SK-N-SH (cell line): ENCODE measurements around the gene HSPB1. TPM values are rescaled to one million over a fixed set of nuclear protein-coding genes. Genes with fewer than 3 reads are reported as not detected.
A peak's percentile ranks its signal among the peaks of the same experiment; 100 is the strongest.

ENCODE experiments used
- CTCF ChIA-PET: fragments of 300-600, 350-600 bp; formaldehyde crosslinking; extraction: SDS; loops from one replicate; lab custom pipeline; 2021; lab: Yijun Ruan, JAX
- POLR2A ChIA-PET: fragments of 350-600 bp; sonication (Branson Sonifier 250); formaldehyde crosslinking; extraction: SDS; loops from one replicate; lab custom pipeline; 2020; ENCODE audit warnings: antibody characterized with exemption, inconsistent platforms; lab: Yijun Ruan, JAX
- DNase-seq: peaks from one replicate; pipeline ENCODE4 v3.0.0; 2012
- H2AFZ ChIP-seq: fragments of 200-600 bp; sonication (generic); 2 replicates; pipeline ENCODE4 v1.8.1; 2016; ENCODE audit warnings: antibody characterized with exemption, mild to moderate bottlenecking, low read depth
- H3F3A ChIP-seq: fragments of 200-600 bp; sonication (generic); replicated peaks from 2 replicates; pipeline ENCODE3; 2016; ENCODE audit warnings: antibody characterized with exemption, mild to moderate bottlenecking; ENCODE audit not compliant: insufficient read depth
- H3K27ac ChIP-seq, 2 experiments: fragments of 200-500 bp in 1 of 2; fragments of 200-600 bp in 1 of 2; sonication (Bioruptor generic) in 1 of 2; sonication (generic), shearing (Covaris generic) in 1 of 2; 2 replicates each; pipeline versions ENCODE4 v1.5.1 to v1.6.1; 2014 to 2016; ENCODE audit warnings: low read depth in 2 of 2, inconsistent platforms in 1 of 2, low read length in 1 of 2, mild to moderate bottlenecking in 1 of 2, mixed read lengths in 1 of 2
- H3K27me3 ChIP-seq: fragments of 200-600 bp; sonication (generic), shearing (Covaris generic); 2 replicates; pipeline ENCODE4 v1.6.1; 2016; ENCODE audit warnings: mixed run types; ENCODE audit not compliant: insufficient read depth
- H3K36me3 ChIP-seq, 2 experiments: fragments of 200-500 bp in 1 of 2; fragments of 200-600 bp in 1 of 2; sonication (Bioruptor generic) in 1 of 2; sonication (generic) in 1 of 2; replicated peaks in 1 of 2; 2 replicates each; pipeline versions ENCODE3 to v1.5.1; 2014 to 2016; ENCODE audit warnings: low read length in 1 of 2, mild to moderate bottlenecking in 1 of 2; ENCODE audit not compliant: insufficient read depth in 2 of 2, control insufficient read depth in 1 of 2
- H3K4me1 ChIP-seq, 2 experiments: fragments of 200-500 bp in 1 of 2; fragments of 200-600 bp in 1 of 2; sonication (Bioruptor generic) in 1 of 2; sonication (generic), shearing (Covaris generic) in 1 of 2; 2 replicates each; pipeline versions ENCODE4 v1.5.1 to v1.6.1; 2014 to 2016; ENCODE audit warnings: low read depth in 1 of 2, low read length in 1 of 2, mixed run types in 1 of 2; ENCODE audit not compliant: insufficient read depth in 2 of 2, control insufficient read depth in 1 of 2
- H3K4me2 ChIP-seq: fragments of 200-600 bp; sonication (generic), shearing (Covaris generic); 2 replicates; pipeline ENCODE4 v1.6.1; 2017; ENCODE audit warnings: mixed run types
- H3K4me3 ChIP-seq, 2 experiments: fragments of 200-500 bp in 1 of 2; fragments of 200-600 bp in 1 of 2; sonication (Bioruptor generic) in 1 of 2; sonication (generic), shearing (Covaris generic) in 1 of 2; 2 replicates each; pipeline versions ENCODE4 v1.5.1 to v1.8.1; 2014 to 2016; ENCODE audit warnings: low read depth in 2 of 2, inconsistent platforms in 1 of 2, low read length in 1 of 2, mild to moderate bottlenecking in 1 of 2, mixed read lengths in 1 of 2, moderate library complexity in 1 of 2
- H3K79me2 ChIP-seq: fragments of 200-600 bp; sonication (generic); 2 replicates; pipeline ENCODE4 v1.8.1; 2017; ENCODE audit warnings: mild to moderate bottlenecking; ENCODE audit not compliant: insufficient read depth
- H3K9ac ChIP-seq: fragments of 200-600 bp; sonication (generic); 2 replicates; pipeline ENCODE4 v1.6.1; 2017; ENCODE audit warnings: mixed run types
- H3K9me2 ChIP-seq: fragments of 200-600 bp; sonication (generic); 2 replicates; pipeline ENCODE4 v1.6.1; 2017; ENCODE audit warnings: mixed run types
- H3K9me3 ChIP-seq: fragments of 200-600 bp; sonication (generic); 2 replicates; pipeline ENCODE4 v1.6.1; 2017; ENCODE audit warnings: mixed run types, mild to moderate bottlenecking, moderate library complexity
- H4K20me1 ChIP-seq: fragments of 200-600 bp; sonication (generic); 2 replicates; pipeline ENCODE4 v1.6.1; 2017; ENCODE audit warnings: mild to moderate bottlenecking, mixed run types; ENCODE audit not compliant: insufficient read depth
- CHD2 ChIP-seq: fragments of 150-350 bp; IDR thresholded peaks from 2 replicates; pipeline ENCODE4 v1.6.1; 2018; ENCODE audit warnings: low read length; ENCODE audit not compliant: partially characterized antibody
- EP300 ChIP-seq, 2 experiments: IDR thresholded peaks; 2 replicates each; pipeline versions ENCODE4 v1.4.0 to v1.6.1; 2012; ENCODE audit warnings: borderline replicate concordance in 1 of 2, low read depth in 1 of 2, low read length in 1 of 2
- FOXJ3 ChIP-seq: sonication (generic); formaldehyde crosslinking; IDR thresholded peaks from 2 replicates; pipeline ENCODE4 v1.5.1; 2020; ENCODE audit warnings: mild to moderate bottlenecking, missing genetic modification reagents
- GATA2 ChIP-seq: sonication (generic); formaldehyde crosslinking; IDR thresholded peaks from 2 replicates; pipeline ENCODE4 v1.5.0; 2020; ENCODE audit warnings: mild to moderate bottlenecking, missing genetic modification reagents
- JUND ChIP-seq: IDR thresholded peaks from 2 replicates; pipeline ENCODE4 v1.4.0; 2012
- MEF2A ChIP-seq: IDR thresholded peaks from 2 replicates; pipeline ENCODE4 v1.4.0; 2012; ENCODE audit warnings: low read depth, borderline replicate concordance
- MXI1 ChIP-seq: IDR thresholded peaks from 2 replicates; pipeline ENCODE4 v1.6.1; 2012; ENCODE audit warnings: mild to moderate bottlenecking, low read depth, low read length, improper control_type of control experiment
- NFIC ChIP-seq: IDR thresholded peaks from 2 replicates; pipeline ENCODE4 v1.4.0; 2012; ENCODE audit warnings: borderline replicate concordance
- NRF1 ChIP-seq: IDR thresholded peaks from 2 replicates; pipeline ENCODE4 v1.6.1; 2012; ENCODE audit warnings: low read depth, mild to moderate bottlenecking, low read length
- POLR2AphosphoS5 ChIP-seq: IDR thresholded peaks from 2 replicates; pipeline ENCODE4 v1.6.1; 2012; ENCODE audit warnings: low read depth, low read length
- RAD21 ChIP-seq: IDR thresholded peaks from 2 replicates; pipeline ENCODE4 v1.6.1; 2012; ENCODE audit warnings: mild to moderate bottlenecking, low read length
- RFX5 ChIP-seq: IDR thresholded peaks from 2 replicates; pipeline ENCODE4 v1.6.1; 2012; ENCODE audit warnings: mild to moderate bottlenecking, improper control_type of control experiment, low read length
- SIN3A ChIP-seq: IDR thresholded peaks from 2 replicates; pipeline ENCODE4 v1.6.1; 2012; ENCODE audit warnings: low read depth, mild to moderate bottlenecking, low read length, moderate library complexity, borderline replicate concordance
- TAF1 ChIP-seq: IDR thresholded peaks from 2 replicates; pipeline ENCODE4 v1.6.1; 2012; ENCODE audit warnings: low read depth, mild to moderate bottlenecking, low read length, moderate library complexity, borderline replicate concordance
- TEAD4 ChIP-seq: IDR thresholded peaks from 2 replicates; pipeline ENCODE4 v1.4.0; 2012; ENCODE audit warnings: mild to moderate bottlenecking, borderline replicate concordance; ENCODE audit not compliant: insufficient read depth
- YY1 ChIP-seq: IDR thresholded peaks from 2 replicates; pipeline ENCODE4 v1.4.0; 2012; ENCODE audit warnings: low read depth, mild to moderate bottlenecking
- WGBS: methylation state at CpG from one replicate; pipeline ENCODE4 v1.1.6; 2017; ENCODE audit warnings: low lambda C conversion rate; 5-methylcytosine and 5-hydroxymethylcytosine counted together
- polyA plus RNA-seq, 3 experiments: library from polyadenylated mRNA; depleted of rRNA; stranded (reverse); fragments of >200 nt; gene quantifications; 2 replicates each; pipeline ENCODE4 v1.2.3, GENCODE V29; 2012
- TF ChIP-seq, protein P1 (sequence below): IDR thresholded peaks from 2 replicates; pipeline ENCODE4 v1.4.0; 2012; ENCODE audit warnings: low read depth, borderline replicate concordance
- TF ChIP-seq, protein P2 (sequence below): IDR thresholded peaks from 2 replicates; pipeline ENCODE4 v1.4.0; 2012; ENCODE audit warnings: low read depth, borderline replicate concordance
- TF ChIP-seq, protein P3 (sequence below): fragments of 200-600 bp; sonication (generic); IDR thresholded peaks from 2 replicates; pipeline ENCODE4 v1.6.1; 2017; ENCODE audit warnings: antibody characterized with exemption, mild to moderate bottlenecking, moderate library complexity
- TF ChIP-seq, protein P4 (sequence below): IDR thresholded peaks from 2 replicates; pipeline ENCODE4; 2012
- TF ChIP-seq, protein P5 (sequence below): fragments of 150-350 bp; IDR thresholded peaks from 2 replicates; pipeline ENCODE4 v1.6.1; 2017; ENCODE audit warnings: antibody characterized with exemption, low read length, low read depth, borderline replicate concordance
- TF ChIP-seq, protein P6 (sequence below): IDR thresholded peaks from 2 replicates; pipeline ENCODE4 v1.4.0; 2012; ENCODE audit warnings: low read depth
- TF ChIP-seq, protein P7 (sequence below): fragments of 150-350 bp; IDR thresholded peaks from 2 replicates; pipeline ENCODE4 v1.6.1; 2016; ENCODE audit warnings: mild to moderate bottlenecking, low read depth, low read length

The HSPB1 gene
- polyA plus RNA-seq, 1 of the 3 experiments (the other 2 are of a cell fraction), result 824 TPM

DNA sequence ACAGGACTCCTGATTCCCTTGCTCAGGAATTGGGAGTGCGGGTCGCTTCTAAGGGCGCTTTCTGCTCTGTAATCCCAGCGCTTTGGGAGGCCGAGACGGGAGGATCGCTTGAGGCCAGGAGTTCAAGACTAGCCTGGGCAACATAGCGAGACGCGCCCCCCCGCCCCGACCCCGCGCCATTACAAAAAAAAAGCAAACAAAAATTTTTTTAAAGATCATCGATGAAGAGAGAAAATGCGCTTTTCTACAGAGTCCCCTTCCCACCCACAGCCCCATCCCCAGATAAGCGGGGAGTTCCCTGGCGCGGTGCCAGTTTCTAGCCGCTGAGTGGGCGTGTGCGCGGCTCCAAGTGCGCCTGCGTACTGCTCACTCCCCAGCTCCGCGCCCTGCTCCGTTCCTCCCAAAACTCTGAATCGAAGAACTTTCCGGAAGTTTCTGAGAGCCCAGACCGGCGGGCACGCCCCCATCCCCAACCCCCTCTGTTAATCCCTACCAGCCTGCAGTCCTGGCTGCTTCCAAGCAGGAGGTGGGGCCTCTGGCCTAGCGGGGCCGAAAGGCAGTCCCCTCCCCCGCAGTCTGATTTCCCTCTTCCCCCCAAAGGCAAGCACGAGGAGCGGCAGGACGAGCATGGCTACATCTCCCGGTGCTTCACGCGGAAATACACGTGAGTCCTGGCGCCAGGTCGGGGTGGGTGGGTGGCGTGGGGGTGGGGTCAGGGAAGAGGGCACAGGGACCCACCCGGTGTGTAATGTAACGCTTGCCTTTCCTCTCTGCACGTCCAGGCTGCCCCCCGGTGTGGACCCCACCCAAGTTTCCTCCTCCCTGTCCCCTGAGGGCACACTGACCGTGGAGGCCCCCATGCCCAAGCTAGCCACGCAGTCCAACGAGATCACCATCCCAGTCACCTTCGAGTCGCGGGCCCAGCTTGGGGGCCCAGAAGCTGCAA lies 1.0 kb downstream of the HSPB1 start:
- ChIA-PET POLR2A (interaction anchor here (0.7 to 2.4 kb wide), 6 partner anchors 8 to 118 kb away, joined by 3 to 10 read pairs (median 5); partner anchors contain the start of gene YWHAG), CTCF (interaction anchor here (1.1 to 31.3 kb wide), 5 partner anchors 10 to 56 kb away, joined by 4 to 774 read pairs (median 6); partner anchors contain the start of gene YWHAG)
- peak overlapping the region; percentile 71 to 86 for H3K27ac ChIP-seq
- no peaks in the 10 kb centered on the region for H3K9me2 ChIP-seq
- H3K79me2 ChIP-seq, result peaks cover 24% of the 10 kb centered on the region
- peak overlapping the region; percentile 87 for H3K4me2 ChIP-seq
- H3K9me3 ChIP-seq, result no peaks in the 10 kb centered on the region
- H3F3A ChIP-seq, result peaks cover 21% of the 10 kb centered on the region
- peaks cover 3 to 10% of the 10 kb centered on the region in 2 experiments for H3K36me3 ChIP-seq
- peaks cover 8% of the 10 kb centered on the region for H4K20me1 ChIP-seq
- peak overlapping the region; percentile 75; the same call in 1 of the 2 replicates for H2AFZ ChIP-seq
- DNase-seq, result peak; percentile 90
- peaks cover 18 to 21% of the 10 kb centered on the region in 2 experiments; a peak in 2 of 4 replicates for H3K4me1 ChIP-seq
- peak overlapping the region; percentile 88 for H3K9ac ChIP-seq
- no peaks in the 10 kb centered on the region for H3K27me3 ChIP-seq
- peak overlapping the region; percentile 63 to 96 for H3K4me3 ChIP-seq
- 7% methylated on average over 45 of the region's 56 CpGs for WGBS
- TF ChIP-seq NFIC (peak; percentile 95), EP300 (IDR thresholded peaks at IDR 0.05; ENCODE audit: borderline replicate concordance in 1 of 2, low read depth in 1 of 2, low read length in 1 of 2) (peak; percentile 29 to 87; a peak in 3 of 4 replicates), RAD21 (0 out of 2 replicates have a peak, but pooled peaks have one; percentile 8), GATA2 (CRISPR knock-in tag) (no peak), YY1 (no peak), POLR2AphosphoS5 (0 out of 2 replicates have a peak, but pooled peaks have one; percentile 11), CHD2 (peak; percentile 94), TAF1 (peak; percentile 74), MEF2A (no peak), SIN3A (no peak; the same call in 1 of the 2 replicates), JUND (no peak), NRF1 (peak; percentile 77), MXI1 (peak; percentile 74), RFX5 (no peak), FOXJ3 (CRISPR knock-in tag) (no peak), TEAD4 (no peak)
- TF ChIP-seq, protein P1, sequence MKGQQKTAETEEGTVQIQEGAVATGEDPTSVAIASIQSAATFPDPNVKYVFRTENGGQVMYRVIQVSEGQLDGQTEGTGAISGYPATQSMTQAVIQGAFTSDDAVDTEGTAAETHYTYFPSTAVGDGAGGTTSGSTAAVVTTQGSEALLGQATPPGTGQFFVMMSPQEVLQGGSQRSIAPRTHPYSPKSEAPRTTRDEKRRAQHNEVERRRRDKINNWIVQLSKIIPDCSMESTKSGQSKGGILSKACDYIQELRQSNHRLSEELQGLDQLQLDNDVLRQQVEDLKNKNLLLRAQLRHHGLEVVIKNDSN, result no peak
- TF ChIP-seq, protein P2, sequence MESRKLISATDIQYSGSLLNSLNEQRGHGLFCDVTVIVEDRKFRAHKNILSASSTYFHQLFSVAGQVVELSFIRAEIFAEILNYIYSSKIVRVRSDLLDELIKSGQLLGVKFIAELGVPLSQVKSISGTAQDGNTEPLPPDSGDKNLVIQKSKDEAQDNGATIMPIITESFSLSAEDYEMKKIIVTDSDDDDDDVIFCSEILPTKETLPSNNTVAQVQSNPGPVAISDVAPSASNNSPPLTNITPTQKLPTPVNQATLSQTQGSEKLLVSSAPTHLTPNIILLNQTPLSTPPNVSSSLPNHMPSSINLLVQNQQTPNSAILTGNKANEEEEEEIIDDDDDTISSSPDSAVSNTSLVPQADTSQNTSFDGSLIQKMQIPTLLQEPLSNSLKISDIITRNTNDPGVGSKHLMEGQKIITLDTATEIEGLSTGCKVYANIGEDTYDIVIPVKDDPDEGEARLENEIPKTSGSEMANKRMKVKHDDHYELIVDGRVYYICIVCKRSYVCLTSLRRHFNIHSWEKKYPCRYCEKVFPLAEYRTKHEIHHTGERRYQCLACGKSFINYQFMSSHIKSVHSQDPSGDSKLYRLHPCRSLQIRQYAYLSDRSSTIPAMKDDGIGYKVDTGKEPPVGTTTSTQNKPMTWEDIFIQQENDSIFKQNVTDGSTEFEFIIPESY, result no peak
- TF ChIP-seq, protein P3, sequence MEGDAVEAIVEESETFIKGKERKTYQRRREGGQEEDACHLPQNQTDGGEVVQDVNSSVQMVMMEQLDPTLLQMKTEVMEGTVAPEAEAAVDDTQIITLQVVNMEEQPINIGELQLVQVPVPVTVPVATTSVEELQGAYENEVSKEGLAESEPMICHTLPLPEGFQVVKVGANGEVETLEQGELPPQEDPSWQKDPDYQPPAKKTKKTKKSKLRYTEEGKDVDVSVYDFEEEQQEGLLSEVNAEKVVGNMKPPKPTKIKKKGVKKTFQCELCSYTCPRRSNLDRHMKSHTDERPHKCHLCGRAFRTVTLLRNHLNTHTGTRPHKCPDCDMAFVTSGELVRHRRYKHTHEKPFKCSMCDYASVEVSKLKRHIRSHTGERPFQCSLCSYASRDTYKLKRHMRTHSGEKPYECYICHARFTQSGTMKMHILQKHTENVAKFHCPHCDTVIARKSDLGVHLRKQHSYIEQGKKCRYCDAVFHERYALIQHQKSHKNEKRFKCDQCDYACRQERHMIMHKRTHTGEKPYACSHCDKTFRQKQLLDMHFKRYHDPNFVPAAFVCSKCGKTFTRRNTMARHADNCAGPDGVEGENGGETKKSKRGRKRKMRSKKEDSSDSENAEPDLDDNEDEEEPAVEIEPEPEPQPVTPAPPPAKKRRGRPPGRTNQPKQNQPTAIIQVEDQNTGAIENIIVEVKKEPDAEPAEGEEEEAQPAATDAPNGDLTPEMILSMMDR, result no peak
- TF ChIP-seq, protein P4, sequence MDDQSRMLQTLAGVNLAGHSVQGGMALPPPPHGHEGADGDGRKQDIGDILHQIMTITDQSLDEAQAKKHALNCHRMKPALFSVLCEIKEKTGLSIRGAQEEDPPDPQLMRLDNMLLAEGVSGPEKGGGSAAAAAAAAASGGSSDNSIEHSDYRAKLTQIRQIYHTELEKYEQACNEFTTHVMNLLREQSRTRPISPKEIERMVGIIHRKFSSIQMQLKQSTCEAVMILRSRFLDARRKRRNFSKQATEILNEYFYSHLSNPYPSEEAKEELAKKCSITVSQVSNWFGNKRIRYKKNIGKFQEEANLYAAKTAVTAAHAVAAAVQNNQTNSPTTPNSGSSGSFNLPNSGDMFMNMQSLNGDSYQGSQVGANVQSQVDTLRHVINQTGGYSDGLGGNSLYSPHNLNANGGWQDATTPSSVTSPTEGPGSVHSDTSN, result no peak
- TF ChIP-seq, protein P5, sequence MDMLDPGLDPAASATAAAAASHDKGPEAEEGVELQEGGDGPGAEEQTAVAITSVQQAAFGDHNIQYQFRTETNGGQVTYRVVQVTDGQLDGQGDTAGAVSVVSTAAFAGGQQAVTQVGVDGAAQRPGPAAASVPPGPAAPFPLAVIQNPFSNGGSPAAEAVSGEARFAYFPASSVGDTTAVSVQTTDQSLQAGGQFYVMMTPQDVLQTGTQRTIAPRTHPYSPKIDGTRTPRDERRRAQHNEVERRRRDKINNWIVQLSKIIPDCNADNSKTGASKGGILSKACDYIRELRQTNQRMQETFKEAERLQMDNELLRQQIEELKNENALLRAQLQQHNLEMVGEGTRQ, result no peak
- TF ChIP-seq, protein P6, sequence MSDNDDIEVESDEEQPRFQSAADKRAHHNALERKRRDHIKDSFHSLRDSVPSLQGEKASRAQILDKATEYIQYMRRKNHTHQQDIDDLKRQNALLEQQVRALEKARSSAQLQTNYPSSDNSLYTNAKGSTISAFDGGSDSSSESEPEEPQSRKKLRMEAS, result peak; percentile 91
- TF ChIP-seq, protein P7, sequence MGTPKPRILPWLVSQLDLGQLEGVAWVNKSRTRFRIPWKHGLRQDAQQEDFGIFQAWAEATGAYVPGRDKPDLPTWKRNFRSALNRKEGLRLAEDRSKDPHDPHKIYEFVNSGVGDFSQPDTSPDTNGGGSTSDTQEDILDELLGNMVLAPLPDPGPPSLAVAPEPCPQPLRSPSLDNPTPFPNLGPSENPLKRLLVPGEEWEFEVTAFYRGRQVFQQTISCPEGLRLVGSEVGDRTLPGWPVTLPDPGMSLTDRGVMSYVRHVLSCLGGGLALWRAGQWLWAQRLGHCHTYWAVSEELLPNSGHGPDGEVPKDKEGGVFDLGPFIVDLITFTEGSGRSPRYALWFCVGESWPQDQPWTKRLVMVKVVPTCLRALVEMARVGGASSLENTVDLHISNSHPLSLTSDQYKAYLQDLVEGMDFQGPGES, result no peak
